ENCODE data around the gene REELD1.

Gene REELD1

GRCh38 chr4:146271466-146271865, 57.1 kb downstream of the REELD1 start:
- whole genome bisulfite sequencing (ENCODE audit: extremely low coverage, insufficient coverage, low lambda C conversion rate), result no CpG with 5 or more reads among the region's 3 CpGs
- Histone ChIP-seq H3K4ac (ENCODE audit: low read depth, low read length) (no peak overlapping the region), H3K27me3 (ENCODE audit: insufficient read depth, low read length, poor library complexity) (no peaks in the 10 kb centered on the region), H2BK15ac (replicated peaks; ENCODE audit: low read depth) (no peak overlapping the region), H4K8ac (ENCODE audit: low read depth, low read length) (no peak overlapping the region), H3K36me3 (ENCODE audit: control insufficient read depth, insufficient read depth, low read length) (no peaks in the 10 kb centered on the region), H2BK5ac (ENCODE audit: low read length) (no peak overlapping the region), H3K23ac (ENCODE audit: low read length) (no peak overlapping the region), H3K4me3 (ENCODE audit: low read length) (no peak overlapping the region), H3K18ac (ENCODE audit: low read length) (no peak overlapping the region), H4K5ac (ENCODE audit: low read length) (no peak overlapping the region), H3K4me2 (ENCODE audit: low read length) (no peak overlapping the region), H3K79me1 (ENCODE audit: low read length) (no peaks in the 10 kb centered on the region), H3K27ac (ENCODE audit: low read depth, low read length) (no peak overlapping the region), H2AK5ac (ENCODE audit: low read length) (no peak overlapping the region), H3K4me1 (ENCODE audit: control insufficient read depth, low read depth, low read length) (no peaks in the 10 kb centered on the region), H3K79me2 (ENCODE audit: control insufficient read depth, insufficient read depth, low read length) (no peaks in the 10 kb centered on the region), H3K56ac (ENCODE audit: low read length) (no peak overlapping the region), H2BK120ac (ENCODE audit: low read depth, low read length) (no peak overlapping the region), H3K9ac (ENCODE audit: low read length) (no peak overlapping the region)
- DNase-seq, result no peak

- Histone ChIP-seq H3K56ac (ENCODE audit: low read length) (no peak overlapping the region), H2BK5ac (ENCODE audit: low read length) (no peak overlapping the region), H3K4ac (ENCODE audit: low read depth, low read length) (no peak overlapping the region), H2BK120ac (ENCODE audit: low read depth, low read length) (no peak overlapping the region), H3K27me3 (ENCODE audit: insufficient read depth, low read length, poor library complexity) (no peaks in the 10 kb centered on the region), H3K79me2 (ENCODE audit: control insufficient read depth, insufficient read depth, low read length) (no peaks in the 10 kb centered on the region), H3K4me3 (ENCODE audit: low read length) (no peak overlapping the region), H3K36me3 (ENCODE audit: control insufficient read depth, insufficient read depth, low read length) (no peaks in the 10 kb centered on the region), H3K27ac (ENCODE audit: low read depth, low read length) (no peak overlapping the region), H3K79me1 (ENCODE audit: low read length) (no peaks in the 10 kb centered on the region), H3K4me2 (ENCODE audit: low read length) (no peak overlapping the region), H3K4me1 (ENCODE audit: control insufficient read depth, low read depth, low read length) (no peaks in the 10 kb centered on the region), H3K18ac (ENCODE audit: low read length) (no peak overlapping the region), H2BK15ac (replicated peaks; ENCODE audit: low read depth) (no peak overlapping the region), H4K8ac (ENCODE audit: low read depth, low read length) (no peak overlapping the region), H3K23ac (ENCODE audit: low read length) (no peak overlapping the region), H4K5ac (ENCODE audit: low read length) (no peak overlapping the region), H3K9ac (ENCODE audit: low read length) (no peak overlapping the region), H2AK5ac (ENCODE audit: low read length) (no peak overlapping the region)
- no peak for DNase-seq
- WGBS (ENCODE audit: extremely low coverage, insufficient coverage, low lambda C conversion rate), result no CpG with 5 or more reads among the region's 5 CpGs
Observed at GRCh38 chr4:146273204-146273901, 59.0 kb downstream of the REELD1 start.

- Histone ChIP-seq H3K4me3 (ENCODE audit: low read length) (no peak overlapping the region), H3K18ac (ENCODE audit: low read length) (no peak overlapping the region), H3K36me3 (ENCODE audit: control insufficient read depth, insufficient read depth, low read length) (no peaks in the 10 kb centered on the region), H3K9ac (ENCODE audit: low read length) (no peak overlapping the region), H3K79me1 (ENCODE audit: low read length) (no peaks in the 10 kb centered on the region), H4K5ac (ENCODE audit: low read length) (no peak overlapping the region), H3K56ac (ENCODE audit: low read length) (no peak overlapping the region), H3K79me2 (ENCODE audit: control insufficient read depth, insufficient read depth, low read length) (no peaks in the 10 kb centered on the region), H4K8ac (ENCODE audit: low read depth, low read length) (no peak overlapping the region), H2BK5ac (ENCODE audit: low read length) (no peak overlapping the region), H3K4ac (ENCODE audit: low read depth, low read length) (no peak overlapping the region), H2AK5ac (ENCODE audit: low read length) (no peak overlapping the region), H3K4me1 (ENCODE audit: control insufficient read depth, low read depth, low read length) (no peaks in the 10 kb centered on the region), H3K23ac (ENCODE audit: low read length) (no peak overlapping the region), H3K4me2 (ENCODE audit: low read length) (no peak overlapping the region), H2BK15ac (replicated peaks; ENCODE audit: low read depth) (no peak overlapping the region), H3K27me3 (ENCODE audit: insufficient read depth, low read length, poor library complexity) (no peaks in the 10 kb centered on the region), H3K27ac (ENCODE audit: low read depth, low read length) (no peak overlapping the region), H2BK120ac (ENCODE audit: low read depth, low read length) (no peak overlapping the region)
- WGBS (ENCODE audit: extremely low coverage, insufficient coverage, low lambda C conversion rate), result no CpG with 5 or more reads among the region's 1 CpG
- no peak for DNase-seq
Observed at GRCh38 chr4:146274774-146275173, 60.4 kb downstream of the REELD1 start.

GRCh38 chr4:146275370-146275769, 61.0 kb downstream of the REELD1 start:
- no peaks in the 10 kb centered on the region for H3K27me3 ChIP-seq (ENCODE audit: insufficient read depth, low read length, poor library complexity)
- no peak overlapping the region for H3K9ac ChIP-seq (ENCODE audit: low read length)
- no peak overlapping the region for H3K56ac ChIP-seq (ENCODE audit: low read length)
- no peak overlapping the region for H2AK5ac ChIP-seq (ENCODE audit: low read length)
- H2BK5ac ChIP-seq (ENCODE audit: low read length), result no peak overlapping the region
- H3K27ac ChIP-seq (ENCODE audit: low read depth, low read length), result no peak overlapping the region
- H3K23ac ChIP-seq (ENCODE audit: low read length), result no peak overlapping the region
- no peak overlapping the region for H4K5ac ChIP-seq (ENCODE audit: low read length)
- no peak overlapping the region for H4K8ac ChIP-seq (ENCODE audit: low read depth, low read length)
- no peak overlapping the region for H2BK15ac ChIP-seq (replicated peaks; ENCODE audit: low read depth)
- no peaks in the 10 kb centered on the region for H3K79me2 ChIP-seq (ENCODE audit: control insufficient read depth, insufficient read depth, low read length)
- no peaks in the 10 kb centered on the region for H3K36me3 ChIP-seq (ENCODE audit: control insufficient read depth, insufficient read depth, low read length)
- no peak overlapping the region for H3K4me2 ChIP-seq (ENCODE audit: low read length)
- no peak overlapping the region for H3K4me3 ChIP-seq (ENCODE audit: low read length)
- DNase-seq, result no peak
- H3K4me1 ChIP-seq (ENCODE audit: control insufficient read depth, low read depth, low read length), result no peaks in the 10 kb centered on the region
- no peak overlapping the region for H3K18ac ChIP-seq (ENCODE audit: low read length)
- H2BK120ac ChIP-seq (ENCODE audit: low read depth, low read length), result no peak overlapping the region
- no peaks in the 10 kb centered on the region for H3K79me1 ChIP-seq (ENCODE audit: low read length)
- H3K4ac ChIP-seq (ENCODE audit: low read depth, low read length), result no peak overlapping the region

GRCh38 chr4:146278986-146279385, 64.6 kb downstream of the REELD1 start:
- Histone ChIP-seq H3K4ac (ENCODE audit: low read depth, low read length) (no peak overlapping the region), H3K36me3 (ENCODE audit: control insufficient read depth, insufficient read depth, low read length) (no peaks in the 10 kb centered on the region), H2BK15ac (replicated peaks; ENCODE audit: low read depth) (no peak overlapping the region), H3K4me2 (ENCODE audit: low read length) (no peak overlapping the region), H3K79me2 (ENCODE audit: control insufficient read depth, insufficient read depth, low read length) (no peaks in the 10 kb centered on the region), H2BK5ac (ENCODE audit: low read length) (no peak overlapping the region), H3K79me1 (ENCODE audit: low read length) (no peaks in the 10 kb centered on the region), H3K23ac (ENCODE audit: low read length) (no peak overlapping the region), H3K56ac (ENCODE audit: low read length) (no peak overlapping the region), H2BK120ac (ENCODE audit: low read depth, low read length) (no peak overlapping the region), H3K27ac (ENCODE audit: low read depth, low read length) (no peak overlapping the region), H3K18ac (ENCODE audit: low read length) (no peak overlapping the region), H3K9ac (ENCODE audit: low read length) (no peak overlapping the region), H3K27me3 (ENCODE audit: insufficient read depth, low read length, poor library complexity) (no peaks in the 10 kb centered on the region), H3K4me1 (ENCODE audit: control insufficient read depth, low read depth, low read length) (no peaks in the 10 kb centered on the region), H3K4me3 (ENCODE audit: low read length) (no peak overlapping the region), H2AK5ac (ENCODE audit: low read length) (no peak overlapping the region), H4K8ac (ENCODE audit: low read depth, low read length) (no peak overlapping the region), H4K5ac (ENCODE audit: low read length) (no peak overlapping the region)
- WGBS (ENCODE audit: extremely low coverage, insufficient coverage, low lambda C conversion rate), result no CpG with 5 or more reads among the region's 1 CpG
- no peak for DNase-seq

All from mesendoderm (in vitro differentiated cells).